H9 (cell line): ENCODE measurements around the gene OGFR. TPM values are rescaled to one million over a fixed set of nuclear protein-coding genes. Genes with fewer than 3 reads are reported as not detected.

Source experiments
- DNase-seq: peaks from one replicate; pipeline ENCODE4 v3.0.0-alpha.2; 2017
- H2AFZ ChIP-seq: one replicate; pipeline ENCODE4 v1.6.1; 2013; ENCODE audit warnings: mild to moderate bottlenecking, low read length, control low read depth, moderate library complexity
- H2AK5ac ChIP-seq: 2 replicates; pipeline ENCODE4 v1.6.1; 2013; ENCODE audit warnings: low read length, control low read depth, mixed read lengths; ENCODE audit not compliant: insufficient read length
- H2BK120ac ChIP-seq: one replicate; pipeline ENCODE4 v1.6.1; 2013; ENCODE audit warnings: low read depth, mild to moderate bottlenecking, low read length, control low read depth, inconsistent platforms; ENCODE audit not compliant: poor library complexity, severe bottlenecking
- H2BK12ac ChIP-seq: 2 replicates; pipeline ENCODE4 v1.6.1; 2013; ENCODE audit warnings: low read length, control low read depth, mixed read lengths, low read depth; ENCODE audit not compliant: insufficient read length
- H2BK15ac ChIP-seq: 2 replicates; pipeline ENCODE4 v1.6.1; 2013; ENCODE audit warnings: low read depth, low read length, control low read depth
- H2BK20ac ChIP-seq: one replicate; pipeline ENCODE4 v1.6.1; 2013; ENCODE audit warnings: low read depth, mild to moderate bottlenecking, low read length, control low read depth, inconsistent platforms; ENCODE audit not compliant: poor library complexity, severe bottlenecking
- H2BK5ac ChIP-seq: 2 replicates; pipeline ENCODE4 v1.6.1; 2013; ENCODE audit warnings: low read length, control low read depth, mixed read lengths; ENCODE audit not compliant: insufficient read length
- H3K14ac ChIP-seq: 2 replicates; pipeline ENCODE4 v1.6.1; 2013; ENCODE audit warnings: low read length, control low read depth; ENCODE audit not compliant: insufficient read depth
- H3K18ac ChIP-seq: 2 replicates; pipeline ENCODE4 v1.6.1; 2013; ENCODE audit warnings: low read depth, mild to moderate bottlenecking, mixed read lengths, low read length, control low read depth; ENCODE audit not compliant: insufficient read length
- H3K23ac ChIP-seq: 2 replicates; pipeline ENCODE4 v1.6.1; 2013; ENCODE audit warnings: low read length, control low read depth, mixed read lengths, low read depth; ENCODE audit not compliant: insufficient read length
- H3K23me2 ChIP-seq: 2 replicates; pipeline ENCODE4 v1.6.1; 2013; ENCODE audit warnings: low read depth, mild to moderate bottlenecking, mixed read lengths, low read length, control low read depth; ENCODE audit not compliant: insufficient read length, poor library complexity, severe bottlenecking
- H3K27ac ChIP-seq: 2 replicates; pipeline ENCODE4 v1.5.1; 2013; ENCODE audit warnings: low read length, control low read depth, mixed read lengths, low read depth; ENCODE audit not compliant: insufficient read length
- H3K27me3 ChIP-seq: 2 replicates; pipeline ENCODE4 v1.6.1; 2013; ENCODE audit warnings: low read length, control low read depth, inconsistent platforms; ENCODE audit not compliant: insufficient read depth
- H3K4ac ChIP-seq: 2 replicates; pipeline ENCODE4 v1.6.1; 2013; ENCODE audit warnings: low read depth, mild to moderate bottlenecking, control low read depth, inconsistent platforms, low read length, moderate library complexity
- H3K4me1 ChIP-seq: 2 replicates; pipeline ENCODE4 v1.6.1; 2013; ENCODE audit warnings: low read length, control low read depth, inconsistent platforms; ENCODE audit not compliant: insufficient read depth
- H3K4me2 ChIP-seq: 2 replicates; pipeline ENCODE4 v1.6.1; 2013; ENCODE audit warnings: low read length, control low read depth, mixed read lengths; ENCODE audit not compliant: insufficient read length, insufficient read depth
- H3K56ac ChIP-seq: 2 replicates; pipeline ENCODE4 v1.6.1; 2013; ENCODE audit warnings: low read depth, mild to moderate bottlenecking, mixed read lengths, low read length, control low read depth; ENCODE audit not compliant: insufficient read length
- H3K79me1 ChIP-seq: 2 replicates; pipeline ENCODE4 v1.6.1; 2013; ENCODE audit warnings: low read depth, mild to moderate bottlenecking, moderate library complexity, low read length, control low read depth, inconsistent platforms; ENCODE audit not compliant: insufficient read depth, poor library complexity, severe bottlenecking
- H3K79me2 ChIP-seq: 2 replicates; pipeline ENCODE4 v1.6.1; 2013; ENCODE audit warnings: low read length, control low read depth, inconsistent platforms; ENCODE audit not compliant: insufficient read depth
- H3K9ac ChIP-seq: 2 replicates; pipeline ENCODE4 v1.6.1; 2013; ENCODE audit warnings: low read length, control low read depth, mixed read lengths; ENCODE audit not compliant: insufficient read length; ENCODE audit errors: extremely low read depth
- H3K9me3 ChIP-seq: one replicate; pipeline ENCODE4 v1.6.1; 2013; ENCODE audit warnings: low read depth, low read length, inconsistent platforms; ENCODE audit not compliant: control insufficient read depth
- H3T11ph ChIP-seq: one replicate; pipeline ENCODE4 v1.6.1; 2013; ENCODE audit warnings: mild to moderate bottlenecking, low read length, control low read depth, inconsistent platforms
- H4K20me1 ChIP-seq: one replicate; pipeline ENCODE4 v1.6.1; 2013; ENCODE audit not compliant: control insufficient read depth, insufficient read length, insufficient read depth
- H4K5ac ChIP-seq: 2 replicates; pipeline ENCODE4 v1.6.1; 2013; ENCODE audit warnings: low read depth, mild to moderate bottlenecking, mixed read lengths, low read length, control low read depth; ENCODE audit not compliant: insufficient read length
- H4K8ac ChIP-seq: replicated peaks from 2 replicates; pipeline ENCODE4 v1.6.1; 2013; ENCODE audit warnings: low read length, control low read depth, mixed read lengths, low read depth; ENCODE audit not compliant: insufficient read length
- H4K91ac ChIP-seq: 2 replicates; pipeline ENCODE4 v1.6.1; 2013; ENCODE audit warnings: low read depth, mild to moderate bottlenecking, moderate library complexity, mixed read lengths, low read length, control low read depth; ENCODE audit not compliant: insufficient read length
- H3K27ac Mint-ChIP-seq, 3 experiments: 2 replicates in 2 of 3; 3 replicates in 1 of 3; pipeline ENCODE4 v1.8.0; 2020 to 2021; ENCODE audit warnings: mixed read lengths in 3 of 3, mild to moderate bottlenecking in 1 of 3, moderate library complexity in 1 of 3
- H3K27me3 Mint-ChIP-seq: 2 replicates; pipeline ENCODE4 v1.8.0; 2021; ENCODE audit warnings: low read depth, mild to moderate bottlenecking, moderate library complexity, mixed read lengths
- H3K36me3 Mint-ChIP-seq, 3 experiments: 2 replicates in 2 of 3; 3 replicates in 1 of 3; pipeline ENCODE4 v1.8.0; 2020 to 2021; ENCODE audit warnings: low read depth in 3 of 3, mixed read lengths in 3 of 3; ENCODE audit not compliant: insufficient read depth in 1 of 3
- H3K4me1 Mint-ChIP-seq, 2 experiments: 2 replicates each; pipeline ENCODE4 v1.8.0; 2020; ENCODE audit warnings: mixed read lengths in 2 of 2
- H3K4me3 Mint-ChIP-seq, 2 experiments: 2 replicates in 1 of 2; 3 replicates in 1 of 2; pipeline ENCODE4 v1.8.0; 2020 to 2021; ENCODE audit warnings: mild to moderate bottlenecking in 2 of 2, mixed read lengths in 2 of 2, moderate library complexity in 1 of 2
- H3K9me3 Mint-ChIP-seq, 2 experiments: 2 replicates in 1 of 2; 3 replicates in 1 of 2; pipeline ENCODE4 v1.8.0; 2020; ENCODE audit warnings: mild to moderate bottlenecking in 2 of 2, mixed read lengths in 2 of 2, moderate library complexity in 1 of 2
- WGBS: extraction: QIAGEN DNeasy Blood & Tissue Kit; methylation state at CpG from one replicate; pipeline ENCODE4 v1.1.7; 2013; ENCODE audit warnings: missing lambda C conversion rate, low lambda C conversion rate, mixed read lengths; ENCODE audit not compliant: insufficient read length; ENCODE audit errors: extremely low coverage; 5-methylcytosine and 5-hydroxymethylcytosine counted together
- total RNA-seq: library from RNA; stranded (reverse); gene quantifications from 2 replicates; pipeline ENCODE4 v1.2.1, GENCODE V29; 2021
- TF ChIP-seq, protein P1 (sequence below): fragments of 200-600 bp; sonication (generic); conservative IDR thresholded peaks from 3 replicates; pipeline ENCODE4 v1.8.0; 2021; ENCODE audit warnings: antibody characterized with exemption, mild to moderate bottlenecking

The OGFR gene
- total RNA-seq, 1 experiment from 2014 or later: 33.1 TPM

DNA sequence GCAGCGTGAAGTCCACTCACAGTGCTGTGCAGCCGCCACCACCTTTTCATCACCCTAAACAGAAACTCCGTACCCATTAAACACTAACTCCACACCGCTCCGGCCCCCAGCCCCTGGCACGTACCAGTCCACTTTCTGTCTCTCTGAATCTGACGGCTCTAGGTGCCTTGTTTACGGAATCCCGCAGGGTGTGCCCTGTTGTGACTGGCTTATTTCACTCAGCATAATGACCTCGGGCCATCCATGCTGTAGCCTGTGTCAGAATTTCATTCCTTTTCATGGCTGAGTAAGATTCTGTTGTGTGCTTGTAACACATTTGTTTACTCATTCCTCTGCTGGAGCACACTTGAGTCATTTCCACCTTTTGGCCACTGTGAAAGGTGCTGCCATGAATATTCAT lies 39.0 kb downstream of the OGFR start:
- no peak overlapping the region for H3K18ac ChIP-seq
- no peak overlapping the region for H2BK15ac ChIP-seq
- H3K36me3 Mint-ChIP-seq: peaks cover 16 to 53% (median 45%) of the 10 kb centered on the region in 3 experiments; a peak in 6 of 7 replicates
- WGBS: no CpG with 5 or more reads among the region's 10 CpGs
- no peaks in the 10 kb centered on the region for H4K20me1 ChIP-seq
- TF ChIP-seq, protein P1, sequence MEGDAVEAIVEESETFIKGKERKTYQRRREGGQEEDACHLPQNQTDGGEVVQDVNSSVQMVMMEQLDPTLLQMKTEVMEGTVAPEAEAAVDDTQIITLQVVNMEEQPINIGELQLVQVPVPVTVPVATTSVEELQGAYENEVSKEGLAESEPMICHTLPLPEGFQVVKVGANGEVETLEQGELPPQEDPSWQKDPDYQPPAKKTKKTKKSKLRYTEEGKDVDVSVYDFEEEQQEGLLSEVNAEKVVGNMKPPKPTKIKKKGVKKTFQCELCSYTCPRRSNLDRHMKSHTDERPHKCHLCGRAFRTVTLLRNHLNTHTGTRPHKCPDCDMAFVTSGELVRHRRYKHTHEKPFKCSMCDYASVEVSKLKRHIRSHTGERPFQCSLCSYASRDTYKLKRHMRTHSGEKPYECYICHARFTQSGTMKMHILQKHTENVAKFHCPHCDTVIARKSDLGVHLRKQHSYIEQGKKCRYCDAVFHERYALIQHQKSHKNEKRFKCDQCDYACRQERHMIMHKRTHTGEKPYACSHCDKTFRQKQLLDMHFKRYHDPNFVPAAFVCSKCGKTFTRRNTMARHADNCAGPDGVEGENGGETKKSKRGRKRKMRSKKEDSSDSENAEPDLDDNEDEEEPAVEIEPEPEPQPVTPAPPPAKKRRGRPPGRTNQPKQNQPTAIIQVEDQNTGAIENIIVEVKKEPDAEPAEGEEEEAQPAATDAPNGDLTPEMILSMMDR: no peak
- H3K9me3 Mint-ChIP-seq: no peaks in the 10 kb centered on the region
- no peak overlapping the region for H3K4ac ChIP-seq
- H3T11ph ChIP-seq: no peak overlapping the region
- no peaks in the 10 kb centered on the region for H3K23me2 ChIP-seq
- H3K79me1 ChIP-seq: no peaks in the 10 kb centered on the region
- H4K8ac ChIP-seq: no peak overlapping the region
- H2AK5ac ChIP-seq: no peak overlapping the region
- H3K4me3 Mint-ChIP-seq: no peak overlapping the region
- no peaks in the 10 kb centered on the region for H3K4me1 ChIP-seq
- H3K4me1 Mint-ChIP-seq: peaks cover 10 to 22% of the 10 kb centered on the region in 2 experiments
- no peaks in the 10 kb centered on the region for H3K79me2 ChIP-seq
- no peak overlapping the region for H2BK20ac ChIP-seq
- no peaks in the 10 kb centered on the region for H3K27me3 ChIP-seq
- H3K14ac ChIP-seq: no peak overlapping the region
- no peak overlapping the region for H2BK12ac ChIP-seq
- H2BK5ac ChIP-seq: no peak overlapping the region
- H3K27ac Mint-ChIP-seq: no peak overlapping the region; a peak in 1 of 7 replicates
- H2AFZ ChIP-seq: no peak overlapping the region
- no peak overlapping the region for H2BK120ac ChIP-seq
- H4K91ac ChIP-seq: no peak overlapping the region
- H4K5ac ChIP-seq: no peak overlapping the region
- H3K27ac ChIP-seq: no peak overlapping the region
- H3K4me2 ChIP-seq: no peak overlapping the region
- H3K9me3 ChIP-seq: no peaks in the 10 kb centered on the region
- no peak overlapping the region for H3K56ac ChIP-seq
- H3K27me3 Mint-ChIP-seq: no peaks in the 10 kb centered on the region
- H3K9ac ChIP-seq: no peak overlapping the region
- H3K23ac ChIP-seq: no peak overlapping the region
- no peak for DNase-seq
